ENCODE results near the gene DGKZ.

The DGKZ gene

DNA sequence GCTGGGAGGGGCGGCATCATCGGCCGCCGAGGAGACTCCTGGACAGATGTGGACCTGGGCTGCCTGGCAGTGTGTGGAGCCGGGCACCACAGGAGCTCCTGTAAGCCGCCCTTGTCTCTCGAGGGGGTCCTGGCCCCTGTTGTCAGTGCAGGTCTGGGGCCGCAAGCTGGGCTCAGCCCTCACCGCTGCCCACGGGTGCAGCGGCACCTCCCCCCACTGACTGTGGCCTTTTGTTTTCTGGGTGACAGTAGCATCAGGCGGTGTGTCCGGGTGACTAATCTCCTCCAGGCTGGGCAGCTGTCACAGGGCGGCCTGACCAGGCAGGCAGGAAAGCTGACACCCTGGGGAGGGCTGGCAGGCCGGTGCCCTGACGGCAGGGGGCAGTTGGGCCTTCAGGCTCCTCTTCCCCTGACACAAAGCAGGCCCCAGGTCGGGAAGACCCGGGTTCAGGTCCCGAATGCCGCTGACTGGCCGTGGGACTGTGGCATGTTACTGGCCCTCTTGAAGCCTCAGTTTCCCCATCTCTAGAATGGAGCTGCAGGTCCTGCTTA is 16.3 kb downstream of the DGKZ start:
- Histone ChIP-seq H3K9me3 (ENCODE audit: insufficient read depth, low read length) (no peaks in the 10 kb centered on the region), H3K4me3 (ENCODE audit: insufficient read depth, low read length, poor library complexity, severe bottlenecking) (no peak overlapping the region), H3K79me2 (ENCODE audit: insufficient read depth, low read length) (0 out of 2 replicates have a peak, but pooled peaks cover 4% of the 10 kb centered on the region), H4K20me1 (ENCODE audit: low read depth, low read length) (no peaks in the 10 kb centered on the region), H3K9ac (ENCODE audit: low read length) (no peak overlapping the region), H3F3A (ENCODE audit: insufficient read depth) (no peaks in the 10 kb centered on the region), H2AFZ (ENCODE audit: low read depth, low read length, severe bottlenecking) (no peak overlapping the region), H3K36me3 (ENCODE audit: low read length) (no peaks in the 10 kb centered on the region), H3K27me3 (ENCODE audit: low read length) (no peaks in the 10 kb centered on the region), H3K27ac (ENCODE audit: low read depth, low read length) (no peak overlapping the region), H3K4me2 (ENCODE audit: low read depth, low read length, poor library complexity, severe bottlenecking) (no peak overlapping the region), H3K9me2 (replicated peaks; ENCODE audit: insufficient read depth, low read length) (no peaks in the 10 kb centered on the region)
- no peak for TF ChIP-seq EZH2phosphoT487 (conservative IDR thresholded peaks at IDR 0.05; ENCODE audit: low read length)
- TF ChIP-seq, protein P1, sequence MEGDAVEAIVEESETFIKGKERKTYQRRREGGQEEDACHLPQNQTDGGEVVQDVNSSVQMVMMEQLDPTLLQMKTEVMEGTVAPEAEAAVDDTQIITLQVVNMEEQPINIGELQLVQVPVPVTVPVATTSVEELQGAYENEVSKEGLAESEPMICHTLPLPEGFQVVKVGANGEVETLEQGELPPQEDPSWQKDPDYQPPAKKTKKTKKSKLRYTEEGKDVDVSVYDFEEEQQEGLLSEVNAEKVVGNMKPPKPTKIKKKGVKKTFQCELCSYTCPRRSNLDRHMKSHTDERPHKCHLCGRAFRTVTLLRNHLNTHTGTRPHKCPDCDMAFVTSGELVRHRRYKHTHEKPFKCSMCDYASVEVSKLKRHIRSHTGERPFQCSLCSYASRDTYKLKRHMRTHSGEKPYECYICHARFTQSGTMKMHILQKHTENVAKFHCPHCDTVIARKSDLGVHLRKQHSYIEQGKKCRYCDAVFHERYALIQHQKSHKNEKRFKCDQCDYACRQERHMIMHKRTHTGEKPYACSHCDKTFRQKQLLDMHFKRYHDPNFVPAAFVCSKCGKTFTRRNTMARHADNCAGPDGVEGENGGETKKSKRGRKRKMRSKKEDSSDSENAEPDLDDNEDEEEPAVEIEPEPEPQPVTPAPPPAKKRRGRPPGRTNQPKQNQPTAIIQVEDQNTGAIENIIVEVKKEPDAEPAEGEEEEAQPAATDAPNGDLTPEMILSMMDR (IDR thresholded peaks at IDR 0.05; ENCODE audit: insufficient read depth, low read length, poor library complexity, severe bottlenecking), result no peak

DNA sequence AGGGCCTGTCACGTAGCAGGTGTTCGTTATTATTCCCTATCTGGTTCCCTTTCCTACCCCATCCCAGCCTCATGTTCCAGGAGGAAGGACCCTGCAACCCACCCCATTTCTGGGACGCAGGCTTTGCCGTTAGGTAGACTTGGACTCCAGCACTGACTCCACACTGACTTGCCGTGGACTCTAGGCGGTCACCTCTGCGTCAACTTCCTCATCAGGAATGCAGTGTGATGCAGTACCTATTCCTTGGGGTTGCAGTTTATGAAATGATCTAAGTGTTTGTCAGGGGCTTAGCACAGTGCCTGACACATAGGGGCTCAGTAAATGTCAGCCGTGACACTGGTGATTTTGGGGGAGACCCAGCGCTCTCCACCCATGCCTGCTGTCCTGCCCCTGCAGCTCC is 16.8 kb downstream of the DGKZ start:
- H3K9me2 ChIP-seq (replicated peaks; ENCODE audit: insufficient read depth, low read length), result no peaks in the 10 kb centered on the region
- H3K4me3 ChIP-seq (ENCODE audit: insufficient read depth, low read length, poor library complexity, severe bottlenecking), result no peak overlapping the region
- no peak overlapping the region for H3K27ac ChIP-seq (ENCODE audit: low read depth, low read length)
- H3K27me3 ChIP-seq (ENCODE audit: low read length), result no peaks in the 10 kb centered on the region
- H3F3A ChIP-seq (ENCODE audit: insufficient read depth), result no peaks in the 10 kb centered on the region
- TF ChIP-seq EZH2phosphoT487 (conservative IDR thresholded peaks at IDR 0.05; ENCODE audit: low read length), result no peak
- TF ChIP-seq, protein P1 (IDR thresholded peaks at IDR 0.05; ENCODE audit: insufficient read depth, low read length, poor library complexity, severe bottlenecking), result no peak
- 0 out of 2 replicates have a peak, but pooled peaks cover 4% of the 10 kb centered on the region for H3K79me2 ChIP-seq (ENCODE audit: insufficient read depth, low read length)
- H3K4me2 ChIP-seq (ENCODE audit: low read depth, low read length, poor library complexity, severe bottlenecking), result no peak overlapping the region
- no peak overlapping the region for H3K9ac ChIP-seq (ENCODE audit: low read length)
- H3K9me3 ChIP-seq (ENCODE audit: insufficient read depth, low read length), result no peaks in the 10 kb centered on the region
- no peaks in the 10 kb centered on the region for H3K36me3 ChIP-seq (ENCODE audit: low read length)
- H4K20me1 ChIP-seq (ENCODE audit: low read depth, low read length), result no peaks in the 10 kb centered on the region
- no peak overlapping the region for H2AFZ ChIP-seq (ENCODE audit: low read depth, low read length, severe bottlenecking)

DNA sequence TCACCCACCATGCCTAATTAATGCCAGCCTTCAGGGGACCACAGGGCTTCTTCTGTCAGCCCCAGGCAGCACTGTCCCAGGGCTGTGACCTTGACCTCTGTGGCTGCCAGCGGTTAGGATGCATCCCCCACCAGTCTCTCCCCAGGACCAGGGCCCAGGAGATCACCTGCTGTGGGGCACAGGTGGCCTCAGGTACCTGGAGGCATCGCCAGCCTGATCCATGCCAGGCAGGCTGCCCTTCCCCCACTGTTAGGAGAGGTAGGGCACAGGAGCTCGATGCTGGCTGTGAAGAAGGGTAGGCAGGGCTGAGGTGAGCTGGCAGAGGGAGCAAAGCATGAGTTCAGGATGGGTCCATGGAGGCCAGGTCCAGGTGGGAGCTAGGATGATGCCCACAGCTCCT is 17.5 kb downstream of the DGKZ start:
- Histone ChIP-seq H3K27ac (ENCODE audit: low read depth, low read length) (no peak overlapping the region), H3K9me2 (replicated peaks; ENCODE audit: insufficient read depth, low read length) (no peaks in the 10 kb centered on the region), H3F3A (ENCODE audit: insufficient read depth) (no peaks in the 10 kb centered on the region), H3K79me2 (ENCODE audit: insufficient read depth, low read length) (0 out of 2 replicates have a peak, but pooled peaks cover 4% of the 10 kb centered on the region), H2AFZ (ENCODE audit: low read depth, low read length, severe bottlenecking) (no peak overlapping the region), H4K20me1 (ENCODE audit: low read depth, low read length) (no peaks in the 10 kb centered on the region), H3K9ac (ENCODE audit: low read length) (no peak overlapping the region), H3K27me3 (ENCODE audit: low read length) (no peaks in the 10 kb centered on the region), H3K36me3 (ENCODE audit: low read length) (no peaks in the 10 kb centered on the region), H3K4me3 (ENCODE audit: insufficient read depth, low read length, poor library complexity, severe bottlenecking) (no peak overlapping the region), H3K9me3 (ENCODE audit: insufficient read depth, low read length) (no peaks in the 10 kb centered on the region), H3K4me2 (ENCODE audit: low read depth, low read length, poor library complexity, severe bottlenecking) (no peak overlapping the region)
- TF ChIP-seq, protein P1 (IDR thresholded peaks at IDR 0.05; ENCODE audit: insufficient read depth, low read length, poor library complexity, severe bottlenecking), result no peak
- TF ChIP-seq EZH2phosphoT487 (conservative IDR thresholded peaks at IDR 0.05; ENCODE audit: low read length), result no peak
